GM20000 (cell line): Measurements from ENCODE around the gene ADGRL3.
"Not testable (repeated sequence)": the region's sequence is repeated elsewhere in the genome, so short reads cannot be mapped to it uniquely, and the experiment has no call there.

Source experiments
- DNase-seq: peaks from one replicate; pipeline ENCODE4 v3.0.0; 2012; ENCODE audit warnings: low spot score
- CTCF ChIP-seq: IDR thresholded peaks from 2 replicates; pipeline ENCODE4 v1.5.1; 2012; ENCODE audit warnings: mild to moderate bottlenecking, control low read depth; ENCODE audit errors: extremely low read depth, missing control alignments

ADGRL3 gene

DNA sequence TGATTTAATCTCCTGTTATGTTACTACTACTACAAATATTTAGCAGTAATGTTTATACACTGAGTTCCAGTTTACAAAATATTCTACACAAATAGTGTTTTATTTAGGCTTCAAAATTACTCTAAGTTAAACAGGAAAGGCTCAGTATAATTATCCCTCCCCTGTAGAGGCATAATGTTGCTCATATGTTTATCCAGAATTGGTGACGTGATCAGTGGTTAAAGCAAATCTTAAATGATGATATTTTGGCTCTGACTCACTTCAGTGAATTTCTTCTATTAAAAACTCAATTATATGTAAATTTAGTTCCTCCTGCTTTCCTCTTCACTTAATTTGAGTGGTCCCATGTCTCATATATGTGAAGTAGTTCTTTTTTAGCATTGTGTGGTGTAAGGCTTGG, 438.5 kb downstream of the ADGRL3 start:
- DNase-seq, result no peak
- TF ChIP-seq CTCF, result no peak

DNA sequence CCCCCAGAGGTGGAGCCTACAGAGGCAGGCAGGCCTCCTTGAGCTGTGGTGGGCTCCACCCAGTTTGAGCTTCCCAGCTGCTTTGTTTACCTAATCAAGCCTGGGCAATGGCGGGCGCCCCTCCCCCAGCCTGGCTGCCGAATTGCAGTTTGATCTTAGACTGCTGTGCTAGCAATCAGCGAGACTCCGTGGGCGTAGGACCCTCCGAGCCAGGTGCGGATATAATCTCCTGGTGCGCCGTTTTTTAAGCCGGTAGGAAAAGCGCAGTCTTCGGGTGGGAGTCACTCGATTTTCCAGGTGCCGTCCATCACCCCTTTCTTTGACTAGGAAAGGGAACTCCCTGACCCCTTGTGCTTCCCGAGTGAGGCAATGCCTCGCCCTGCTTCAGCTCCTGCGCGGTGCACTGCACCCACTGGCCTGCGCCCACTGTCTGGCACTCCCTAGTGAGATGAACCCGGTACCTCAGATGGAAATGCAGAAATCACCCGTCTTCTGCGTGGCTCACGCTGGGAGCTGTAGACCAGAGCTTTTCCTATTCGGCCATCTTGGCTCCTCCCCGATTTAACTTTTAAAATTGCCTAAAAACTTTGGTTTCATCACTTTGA, 446.7 kb downstream of the ADGRL3 start:
- not testable (repeated sequence) for DNase-seq

DNA sequence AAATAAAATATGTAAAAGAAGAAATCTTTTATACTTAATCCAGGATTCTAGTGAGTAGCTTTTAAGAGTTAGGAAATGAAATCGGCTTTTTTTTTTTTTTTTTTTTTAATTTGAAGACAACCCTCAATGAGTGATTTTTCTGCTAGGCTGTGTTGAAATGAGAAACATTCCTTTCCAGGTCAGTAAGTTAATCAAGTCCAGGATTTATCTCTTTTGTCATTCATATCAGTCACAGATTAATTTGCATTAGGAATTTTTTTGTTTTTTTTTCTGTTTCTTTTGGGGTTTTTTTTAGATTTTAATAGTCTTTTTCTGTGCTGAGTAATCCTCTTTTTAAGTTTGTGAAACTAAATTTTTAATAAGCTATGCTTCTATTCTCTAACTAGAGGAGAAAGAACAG, 448.1 kb downstream of the ADGRL3 start:
- TF ChIP-seq CTCF, result no peak
- no peak for DNase-seq

DNA sequence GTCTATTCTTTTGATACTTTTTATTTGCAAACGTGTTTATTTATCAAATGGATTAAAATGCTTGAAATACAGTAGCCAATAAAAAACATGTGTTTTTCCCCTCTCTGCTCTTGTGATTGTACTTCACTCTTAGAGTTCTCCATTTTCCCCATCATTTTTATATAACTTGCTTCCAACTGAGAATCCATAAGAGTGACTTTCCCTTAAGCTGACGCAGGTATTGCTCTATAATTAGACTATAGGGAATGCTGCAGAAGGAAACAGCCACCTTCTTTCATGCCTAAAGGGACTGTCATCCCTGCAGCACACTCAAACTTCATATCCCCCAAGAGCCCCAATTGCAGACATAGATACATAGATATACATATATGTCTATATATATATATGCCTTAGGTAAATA, 456.9 kb downstream of the ADGRL3 start:
- TF ChIP-seq CTCF, result no peak
- no peak for DNase-seq

- no peak for TF ChIP-seq CTCF
- DNase-seq, result no peak
Observed at GRCh38 chr4:61661960-61662359, 461.8 kb downstream of the ADGRL3 start.

DNA sequence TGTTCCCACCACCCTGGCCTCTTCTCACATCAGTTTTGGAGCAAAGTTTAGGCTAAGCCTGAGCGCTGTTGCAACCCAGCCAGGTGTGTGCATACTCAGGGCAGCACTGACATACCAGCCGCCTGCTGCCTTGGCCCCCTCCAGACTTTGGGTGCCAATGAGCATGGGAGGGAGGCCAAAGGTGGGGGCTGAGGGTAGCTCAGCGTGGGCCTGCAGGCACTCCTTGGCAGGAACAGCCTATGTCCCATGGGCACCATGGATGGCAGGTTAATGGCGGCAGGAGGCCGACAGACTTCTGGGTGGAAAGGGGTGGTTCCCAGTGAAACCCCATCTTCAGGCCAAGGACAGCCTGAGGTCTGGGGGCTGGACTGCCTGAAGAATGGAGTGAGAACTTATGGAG, 462.2 kb downstream of the ADGRL3 start:
- no peak for DNase-seq
- TF ChIP-seq CTCF, result no peak

- DNase-seq, result no peak
- no peak for TF ChIP-seq CTCF
Observed at GRCh38 chr4:61663310-61663709, 463.2 kb downstream of the ADGRL3 start.

- no peak for DNase-seq
- TF ChIP-seq CTCF, result no peak
Observed at GRCh38 chr4:61665649-61666048, 465.5 kb downstream of the ADGRL3 start.
